A549 (cell line): ENCODE measurements around the gene C1QL3. TPM values are rescaled to one million over a fixed set of nuclear protein-coding genes. Genes with fewer than 3 reads are reported as not detected.

ENCODE experiments used
- ATAC-seq, 2 experiments: fragments of 200-7000 bp in 1 of 2; fragments of >200 bp in 1 of 2; cut with Nextera tagmentation in 1 of 2; cut with Tn5 transposase in 1 of 2; 3 replicates each; pipeline versions ENCODE4 v1.8.0 to v1.9.1; 2018 to 2020; ENCODE audit warnings: mild to moderate bottlenecking in 1 of 2, moderate library complexity in 1 of 2
- CTCF ChIA-PET: fragments of 300-600 bp; sonication (Branson Sonifier 250); formaldehyde crosslinking; extraction: SDS; loops from one replicate; lab custom pipeline; 2021; ENCODE audit warnings: antibody characterized with exemption, inconsistent platforms; lab: Yijun Ruan, JAX
- POLR2A ChIA-PET: fragments of 350-600 bp; formaldehyde crosslinking; extraction: SDS; loops from one replicate; lab custom pipeline; 2021; ENCODE audit warnings: antibody characterized with exemption, inconsistent platforms; lab: Yijun Ruan, JAX
- DNase-seq, 2 experiments: peaks; one replicate each; pipeline versions ENCODE4 v3.0.0 to v3.0.0-alpha.2; 2011 to 2016; ENCODE audit warnings: low read depth in 1 of 2, low spot score in 1 of 2
- FAIRE-seq: peaks from 2 replicates; lab custom pipeline; 2011; peaks lifted over from hg19 to GRCh38; lab: Jason Lieb, UNC
- H3K27ac ChIP-seq, 2 experiments: fragments of >200 bp; sonication (Bioruptor Twin); formaldehyde crosslinking; 3 replicates each; pipeline ENCODE4 v1.5.1; 2016 to 2017
- H3K4me1 ChIP-seq: fragments of >200 bp; sonication (Bioruptor Twin); formaldehyde crosslinking; 3 replicates; pipeline ENCODE4 v1.6.1; 2016
- H3K4me2 ChIP-seq: fragments of >200 bp; sonication (Bioruptor Twin); formaldehyde crosslinking; 3 replicates; pipeline ENCODE4 v1.6.1; 2016
- H3K4me3 ChIP-seq: fragments of >200 bp; sonication (Bioruptor Twin); formaldehyde crosslinking; 3 replicates; pipeline ENCODE4 v1.5.1; 2016
- H3K9me3 ChIP-seq: fragments of >200 bp; sonication (Bioruptor Twin); formaldehyde crosslinking; 3 replicates; pipeline ENCODE4 v1.6.1; 2016
- CBX2 ChIP-seq: fragments of 200-600 bp; sonication (generic); IDR thresholded peaks from 2 replicates; pipeline ENCODE4 v1.6.1; 2016; ENCODE audit warnings: low read depth, mild to moderate bottlenecking, borderline replicate concordance
- CHD4 ChIP-seq: fragments of 200-600 bp; sonication (generic); IDR thresholded peaks from 2 replicates; pipeline ENCODE4 v1.6.1; 2016; ENCODE audit warnings: antibody characterized with exemption, mild to moderate bottlenecking, borderline replicate concordance
- EHMT2 ChIP-seq: fragments of 200-600 bp; sonication (generic); IDR thresholded peaks from 2 replicates; pipeline ENCODE4 v1.6.1; 2016; ENCODE audit warnings: antibody characterized with exemption, low read depth, mild to moderate bottlenecking, moderate library complexity
- FOSL2 ChIP-seq, 2 experiments: fragments of 450-650 bp in 1 of 2; fragments of >200 bp in 1 of 2; sonication (Bioruptor Twin) in 1 of 2; formaldehyde crosslinking; IDR thresholded peaks; 2 replicates each; pipeline versions ENCODE4 v1.5.0 to v1.6.1; 2016 to 2020; ENCODE audit warnings: mild to moderate bottlenecking in 1 of 2, moderate library complexity in 1 of 2
- FOXS1 ChIP-seq: fragments of 250-450 bp; sonication (Bioruptor Pico); IDR thresholded peaks from 2 replicates; pipeline ENCODE4 v1.5.0; 2020; ENCODE audit warnings: mild to moderate bottlenecking, moderate library complexity
- HDAC2 ChIP-seq: fragments of 200-600 bp; sonication (generic); IDR thresholded peaks from 2 replicates; pipeline ENCODE4 v1.6.1; 2016
- HEYL ChIP-seq: fragments of 250-450 bp; sonication (Bioruptor Pico); IDR thresholded peaks from 2 replicates; pipeline ENCODE4 v1.8.0; 2021; ENCODE audit warnings: mild to moderate bottlenecking, moderate library complexity
- JUN ChIP-seq, 2 experiments: fragments of >200 bp; sonication (Bioruptor Twin); formaldehyde crosslinking; IDR thresholded peaks; 2 replicates in 1 of 2; 3 replicates in 1 of 2; pipeline ENCODE4 v1.6.1; 2016 to 2017
- KDM1A ChIP-seq: fragments of 200-600 bp; sonication (generic); IDR thresholded peaks from 2 replicates; pipeline ENCODE4 v1.6.1; 2016; ENCODE audit warnings: low read depth, mild to moderate bottlenecking
- KDM5A ChIP-seq: fragments of 200-600 bp; sonication (generic); IDR thresholded peaks from 2 replicates; pipeline ENCODE4 v1.6.1; 2016; ENCODE audit warnings: antibody characterized with exemption, mild to moderate bottlenecking
- MYC ChIP-seq: IDR thresholded peaks from 2 replicates; pipeline ENCODE4 v1.6.1; 2012; ENCODE audit warnings: mild to moderate bottlenecking, inconsistent platforms, low read length, improper control_type of control experiment, borderline replicate concordance
- NFE2L2 ChIP-seq: fragments of 150-350 bp; conservative IDR thresholded peaks from 2 replicates; pipeline ENCODE4 v1.6.1; 2014; ENCODE audit warnings: low read length
- NPAS2 ChIP-seq: fragments of 250-450 bp; sonication (Bioruptor Pico); IDR thresholded peaks from 2 replicates; pipeline ENCODE4 v1.8.0; 2022; ENCODE audit warnings: mild to moderate bottlenecking, moderate library complexity, borderline replicate concordance
- POLR2A ChIP-seq: IDR thresholded peaks from 2 replicates; pipeline ENCODE4 v1.6.1; 2012; ENCODE audit warnings: mild to moderate bottlenecking, low read length
- TFCP2L1 ChIP-seq: fragments of 250-450 bp; sonication (Bioruptor Pico); IDR thresholded peaks from 2 replicates; pipeline ENCODE4 v1.5.0; 2021; ENCODE audit warnings: mild to moderate bottlenecking
- TP53 ChIP-seq: fragments of 250-450 bp; sonication (Bioruptor Pico); IDR thresholded peaks from 2 replicates; pipeline ENCODE4 v1.5.0; 2021; ENCODE audit warnings: mild to moderate bottlenecking, moderate library complexity
- ZFP36 ChIP-seq: fragments of 450-650 bp; IDR thresholded peaks from 2 replicates; pipeline ENCODE4 v1.6.1; 2014; ENCODE audit warnings: borderline replicate concordance; ENCODE audit not compliant: partially characterized antibody
- ZSCAN20 ChIP-seq: fragments of 250-450 bp; sonication (Bioruptor Pico); IDR thresholded peaks from 2 replicates; pipeline ENCODE4 v1.8.0; 2022; ENCODE audit warnings: mild to moderate bottlenecking, moderate library complexity
- WGBS: methylation state at CpG from one replicate; pipeline ENCODE4 v1.1.6; 2017; ENCODE audit errors: missing lambda C conversion rate; 5-methylcytosine and 5-hydroxymethylcytosine counted together
- polyA plus RNA-seq, 4 experiments: library from polyadenylated mRNA; depleted of rRNA in 3 of 4; stranded (reverse); fragments of >200 nt; fragmentation: RNase III in 1 of 4; extraction: RNeasy Plus Mini Kit Qiagen cat#74134 plus additional on column Dnase treatment in 1 of 4; gene quantifications; 2 replicates in 3 of 4; 3 replicates in 1 of 4; pipeline ENCODE4 v1.2.3, GENCODE V29; 2011 to 2017
- TF ChIP-seq, protein P1 (sequence below): fragments of 150-350 bp; IDR thresholded peaks from 2 replicates; pipeline ENCODE4 v1.6.1; 2014; ENCODE audit warnings: low read depth, mild to moderate bottlenecking, low read length
- TF ChIP-seq, protein P2 (sequence below): fragments of >200 bp; sonication (Bioruptor Twin); formaldehyde crosslinking; IDR thresholded peaks from 2 replicates; pipeline ENCODE4 v1.6.1; 2016
- TF ChIP-seq, protein P3 (sequence below): fragments of 250-450 bp; sonication (Bioruptor Pico); IDR thresholded peaks from 2 replicates; pipeline ENCODE4 v1.5.0; 2020; ENCODE audit warnings: low read depth, mild to moderate bottlenecking, moderate library complexity
- TF ChIP-seq, protein P4 (sequence below): IDR thresholded peaks from 2 replicates; pipeline ENCODE4 v1.6.1; 2012; ENCODE audit warnings: low read depth, borderline replicate concordance

Gene C1QL3
- polyA plus RNA-seq, 2 of the 4 experiments (the other 2 are of a cell fraction), result not detected

DNA sequence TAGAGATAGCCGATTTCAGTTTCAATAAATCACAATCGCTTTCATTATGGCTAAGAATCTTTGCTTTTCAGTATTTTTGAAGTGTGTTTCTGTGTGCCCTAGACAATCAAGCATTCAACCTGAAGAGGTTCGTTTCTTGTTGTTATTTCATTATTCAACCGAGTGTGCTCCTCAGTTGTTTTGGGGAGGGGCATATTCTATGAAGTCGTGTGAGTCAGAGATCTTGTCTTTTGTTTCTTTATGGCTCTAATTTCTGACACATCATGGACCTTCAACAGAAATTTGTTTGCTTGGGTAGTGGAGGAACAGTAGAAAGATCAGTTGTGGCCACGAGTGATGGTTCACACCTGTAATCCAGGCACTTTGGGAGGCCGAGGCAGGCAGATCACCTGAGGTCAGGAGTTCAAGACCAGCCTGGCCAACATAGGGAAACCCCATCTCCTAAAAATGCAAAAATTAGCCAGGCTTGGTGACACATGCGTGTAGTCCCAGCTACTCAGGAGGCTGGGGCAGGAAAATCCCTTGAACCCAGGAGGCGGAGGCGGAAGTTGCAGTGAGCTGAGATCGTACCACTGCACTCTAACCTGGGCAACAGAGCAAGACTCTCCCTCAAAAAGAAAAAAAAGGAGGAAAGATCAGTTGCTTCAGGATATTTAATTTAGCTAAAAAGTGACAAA, 38.3 kb downstream of the C1QL3 start:
- FAIRE-seq, result no peak
- H3K9me3 ChIP-seq, result no peaks in the 10 kb centered on the region
- 91% methylated on average over 11 of the region's 11 CpGs for WGBS
- H3K27ac ChIP-seq, result no peak overlapping the region
- DNase-seq, result no peak
- TF ChIP-seq TFCP2L1 (CRISPR knock-in tag) (no peak), KDM1A (no peak)
- ChIA-PET CTCF (no interaction called here), POLR2A (no interaction called here)
- ATAC-seq, result no peak
- H3K4me3 ChIP-seq, result no peak overlapping the region
- no peaks in the 10 kb centered on the region for H3K4me1 ChIP-seq
- no peak overlapping the region for H3K4me2 ChIP-seq

DNA sequence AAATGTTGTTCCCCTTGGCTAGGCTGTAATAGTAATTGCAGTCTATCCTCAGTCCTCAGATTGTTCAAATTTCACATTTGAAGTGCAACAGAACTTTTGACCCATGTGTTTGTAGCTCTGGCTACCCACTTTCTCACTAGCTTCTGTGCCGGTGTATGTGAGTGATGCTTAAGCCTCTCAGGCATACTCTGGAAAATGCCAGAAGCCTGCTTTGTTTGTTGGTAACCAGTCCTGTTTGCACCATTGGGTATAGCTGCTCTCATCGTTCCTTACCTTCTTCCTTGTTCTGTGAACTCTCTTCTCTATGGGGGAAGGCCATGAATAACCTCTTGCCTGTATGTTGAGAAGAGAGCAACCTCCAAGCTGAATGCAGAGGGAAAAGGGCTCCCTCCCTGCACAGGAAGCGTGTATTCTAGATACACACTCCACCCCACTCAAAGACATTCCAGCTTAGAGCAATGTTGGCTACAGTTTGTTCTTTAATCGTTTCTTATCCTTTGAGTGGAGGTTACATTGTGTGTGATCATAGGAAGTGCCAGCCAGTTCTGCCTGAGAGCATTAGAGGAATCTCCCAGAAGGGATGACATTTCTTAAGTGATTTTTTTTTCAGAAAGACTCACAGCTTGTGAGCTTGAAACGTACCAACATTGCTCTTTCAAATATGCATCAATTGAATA, 40.5 kb downstream of the C1QL3 start:
- Histone ChIP-seq H3K4me2 (no peak overlapping the region), H3K4me3 (no peak overlapping the region), H3K4me1 (no peaks in the 10 kb centered on the region), H3K27ac (no peak overlapping the region), H3K9me3 (no peaks in the 10 kb centered on the region)
- WGBS, result 64% methylated on average over 5 of the region's 5 CpGs
- DNase-seq (no peak), FAIRE-seq (no peak), ATAC-seq (no peak)
- CTCF ChIA-PET, result no interaction called here
- POLR2A ChIA-PET, result no interaction called here
- no peak for TF ChIP-seq CHD4
- TF ChIP-seq KDM1A, result no peak
- TF ChIP-seq ZSCAN20 (CRISPR knock-in tag), result no peak
- TF ChIP-seq HEYL (CRISPR knock-in tag), result no peak

DNA sequence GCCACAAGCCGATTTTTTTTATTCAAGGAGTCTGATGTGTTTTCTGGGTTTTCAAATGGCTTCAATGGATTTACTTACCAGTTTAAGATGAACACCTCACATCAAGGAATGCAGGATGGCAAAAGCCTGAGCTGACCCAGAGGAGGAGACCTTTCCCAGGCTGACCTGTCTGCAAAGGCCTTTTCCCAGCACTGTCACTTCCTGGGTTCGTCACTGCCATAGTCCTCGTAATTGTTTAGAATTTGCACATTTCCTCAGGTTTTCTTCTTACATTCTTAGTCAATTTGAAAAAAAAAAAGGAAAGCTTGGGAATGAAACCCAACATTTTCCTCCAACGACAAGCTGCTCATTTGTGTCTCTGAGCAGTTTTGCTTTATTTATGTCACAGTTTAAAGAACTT, 42.9 kb downstream of the C1QL3 start:
- ATAC-seq (no peak), DNase-seq (no peak), FAIRE-seq (no peak)
- Histone ChIP-seq H3K4me2 (no peak overlapping the region), H3K4me3 (no peak overlapping the region), H3K9me3 (no peaks in the 10 kb centered on the region), H3K4me1 (no peaks in the 10 kb centered on the region), H3K27ac (no peak overlapping the region)
- POLR2A ChIA-PET, result no interaction called here
- CTCF ChIA-PET, result interaction anchor here (0.6 kb wide), 1 partner anchor 21 kb away, joined by 3 read pairs; no protein-coding TSS in a partner anchor
- WGBS, result 88% methylated on average over 4 of the region's 4 CpGs
- no peak for TF ChIP-seq ZSCAN20 (CRISPR knock-in tag)
- no peak for TF ChIP-seq KDM5A
- no peak for TF ChIP-seq POLR2A
- TF ChIP-seq TP53 (CRISPR knock-in tag), result no peak
- TF ChIP-seq, protein P1, sequence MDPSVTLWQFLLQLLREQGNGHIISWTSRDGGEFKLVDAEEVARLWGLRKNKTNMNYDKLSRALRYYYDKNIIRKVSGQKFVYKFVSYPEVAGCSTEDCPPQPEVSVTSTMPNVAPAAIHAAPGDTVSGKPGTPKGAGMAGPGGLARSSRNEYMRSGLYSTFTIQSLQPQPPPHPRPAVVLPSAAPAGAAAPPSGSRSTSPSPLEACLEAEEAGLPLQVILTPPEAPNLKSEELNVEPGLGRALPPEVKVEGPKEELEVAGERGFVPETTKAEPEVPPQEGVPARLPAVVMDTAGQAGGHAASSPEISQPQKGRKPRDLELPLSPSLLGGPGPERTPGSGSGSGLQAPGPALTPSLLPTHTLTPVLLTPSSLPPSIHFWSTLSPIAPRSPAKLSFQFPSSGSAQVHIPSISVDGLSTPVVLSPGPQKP, result no peak
- no peak for TF ChIP-seq EHMT2
- TF ChIP-seq JUN (IDR thresholded peaks at IDR 0.05), result no peak
- TF ChIP-seq, protein P2, sequence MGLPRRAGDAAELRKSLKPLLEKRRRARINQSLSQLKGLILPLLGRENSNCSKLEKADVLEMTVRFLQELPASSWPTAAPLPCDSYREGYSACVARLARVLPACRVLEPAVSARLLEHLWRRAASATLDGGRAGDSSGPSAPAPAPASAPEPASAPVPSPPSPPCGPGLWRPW, result no peak
- TF ChIP-seq HDAC2, result no peak

DNA sequence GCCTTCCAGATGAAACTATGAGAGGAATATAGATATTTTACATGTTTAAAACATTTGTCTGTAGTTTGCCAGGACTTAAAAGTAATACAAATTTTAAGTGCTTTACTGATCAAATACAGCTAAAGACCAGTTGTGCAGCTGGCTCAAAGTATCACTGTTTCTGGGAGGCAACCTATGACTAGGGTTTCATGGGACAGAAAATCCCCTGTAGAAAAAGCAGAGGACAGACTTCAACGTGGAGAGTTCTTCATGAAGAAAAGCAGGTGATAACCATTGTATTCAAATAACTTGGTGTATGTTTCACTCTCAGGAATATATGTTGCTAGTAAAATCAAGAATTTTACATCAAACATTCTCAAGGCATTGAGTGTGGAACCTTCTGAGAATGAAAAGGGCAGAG, 43.9 kb downstream of the C1QL3 start:
- no peak for DNase-seq
- Histone ChIP-seq H3K4me2 (no peak overlapping the region), H3K4me3 (no peak overlapping the region), H3K4me1 (no peaks in the 10 kb centered on the region), H3K9me3 (no peaks in the 10 kb centered on the region)
- ChIA-PET CTCF (interaction anchor here (0.6 kb wide), 1 partner anchor 384 kb away, joined by 3 read pairs; no protein-coding TSS in a partner anchor), POLR2A (no interaction called here)
- 73% methylated on average over 1 of the region's 1 CpG for WGBS
- no peak for ATAC-seq
- TF ChIP-seq NFE2L2, result no peak
- no peak for TF ChIP-seq TFCP2L1 (CRISPR knock-in tag)
- TF ChIP-seq, protein P3, sequence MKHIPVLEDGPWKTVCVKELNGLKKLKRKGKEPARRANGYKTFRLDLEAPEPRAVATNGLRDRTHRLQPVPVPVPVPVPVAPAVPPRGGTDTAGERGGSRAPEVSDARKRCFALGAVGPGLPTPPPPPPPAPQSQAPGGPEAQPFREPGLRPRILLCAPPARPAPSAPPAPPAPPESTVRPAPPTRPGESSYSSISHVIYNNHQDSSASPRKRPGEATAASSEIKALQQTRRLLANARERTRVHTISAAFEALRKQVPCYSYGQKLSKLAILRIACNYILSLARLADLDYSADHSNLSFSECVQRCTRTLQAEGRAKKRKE (CRISPR knock-in tag), result no peak
- no peak for TF ChIP-seq ZFP36
- TF ChIP-seq, protein P4, sequence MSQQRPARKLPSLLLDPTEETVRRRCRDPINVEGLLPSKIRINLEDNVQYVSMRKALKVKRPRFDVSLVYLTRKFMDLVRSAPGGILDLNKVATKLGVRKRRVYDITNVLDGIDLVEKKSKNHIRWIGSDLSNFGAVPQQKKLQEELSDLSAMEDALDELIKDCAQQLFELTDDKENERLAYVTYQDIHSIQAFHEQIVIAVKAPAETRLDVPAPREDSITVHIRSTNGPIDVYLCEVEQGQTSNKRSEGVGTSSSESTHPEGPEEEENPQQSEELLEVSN, result no peak
- TF ChIP-seq NPAS2 (CRISPR knock-in tag), result no peak
- no peak for TF ChIP-seq CBX2
- TF ChIP-seq HDAC2, result no peak
- TF ChIP-seq FOSL2 (IDR thresholded peaks at IDR 0.05), result no peak
- TF ChIP-seq FOSL2 (CRISPR knock-in tag; IDR thresholded peaks at IDR 0.05), result no peak
- no peak for TF ChIP-seq MYC
- no peak for TF ChIP-seq FOXS1
- TF ChIP-seq, all 56 proteins: peak for 0
- H3K27ac ChIP-seq, result no peak overlapping the region
- no peak for FAIRE-seq
